ENCODE data around the gene SCGB2B2.
A peak's percentile ranks its signal among the peaks of the same experiment; 100 is the strongest.
"Not testable (repeated sequence)": the region's sequence is repeated elsewhere in the genome, so short reads cannot be mapped to it uniquely, and the experiment has no call there.

Gene SCGB2B2, protein sequence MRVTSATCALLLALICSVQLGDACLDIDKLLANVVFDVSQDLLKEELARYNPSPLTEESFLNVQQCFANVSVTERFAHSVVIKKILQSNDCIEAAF

DNA sequence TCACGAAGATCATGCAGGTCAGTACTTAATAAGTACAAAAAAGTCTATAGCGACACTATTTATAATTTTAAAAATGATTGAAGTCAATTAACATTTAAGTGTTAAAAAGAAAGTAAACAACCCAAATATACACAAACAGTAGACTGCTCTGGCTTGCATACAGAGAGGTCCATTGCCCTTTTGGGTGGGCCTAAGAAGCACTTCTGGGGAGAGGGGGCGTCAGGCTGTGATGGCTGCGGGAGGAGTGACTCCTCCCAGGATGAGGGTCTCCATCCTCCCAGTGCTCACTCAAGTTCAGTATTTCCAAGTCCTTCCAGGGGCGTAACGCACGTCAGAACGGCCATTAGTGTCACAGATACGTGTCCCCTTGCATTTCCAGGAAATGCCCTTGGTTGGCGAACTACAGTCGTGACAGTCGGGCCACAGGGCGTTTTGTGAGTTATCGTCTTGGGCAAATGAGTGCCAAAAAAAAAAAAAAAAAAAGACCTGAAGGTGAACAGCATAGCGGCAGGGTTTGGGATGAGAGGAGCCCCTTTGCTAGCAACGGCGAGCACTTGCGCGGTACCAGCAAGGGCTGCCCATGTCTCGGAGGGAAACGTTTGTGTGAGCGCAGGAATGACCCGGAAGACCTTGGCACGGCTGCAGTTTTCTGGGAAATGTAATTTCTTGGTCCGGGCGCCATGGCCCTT, at the start of gene SCGB2B2:
Gene SCGB2B2, minus strand, starts transcription at position 463 of the 689 bp plus-strand sequence. CDS start 82,596 bp downstream, outside the sequence.
- peak; percentile 32 for DNase-seq (ENCODE audit: low read depth, low spot score)

DNA sequence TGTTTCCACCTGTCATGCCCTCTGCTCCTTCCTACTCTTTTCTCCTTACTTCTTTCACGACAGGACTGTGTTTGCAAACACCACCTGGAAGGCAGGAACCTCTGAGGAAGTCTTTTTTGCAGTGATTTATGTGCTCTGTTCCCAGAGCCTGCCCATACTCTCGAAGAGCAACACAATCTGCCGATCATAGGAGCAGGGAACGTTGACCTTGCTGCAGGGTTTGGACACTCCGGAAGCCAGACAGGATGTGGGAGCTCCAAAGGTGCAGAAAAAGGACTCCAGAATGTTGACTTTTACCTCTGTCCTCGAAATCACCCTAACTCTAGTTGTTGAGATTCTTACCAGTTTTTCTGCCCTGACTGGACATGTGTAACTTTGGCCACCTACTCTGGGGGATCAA, 48.4 kb upstream of the SCGB2B2 start:
- DNase-seq (ENCODE audit: low read depth, low spot score) = no peak

DNA sequence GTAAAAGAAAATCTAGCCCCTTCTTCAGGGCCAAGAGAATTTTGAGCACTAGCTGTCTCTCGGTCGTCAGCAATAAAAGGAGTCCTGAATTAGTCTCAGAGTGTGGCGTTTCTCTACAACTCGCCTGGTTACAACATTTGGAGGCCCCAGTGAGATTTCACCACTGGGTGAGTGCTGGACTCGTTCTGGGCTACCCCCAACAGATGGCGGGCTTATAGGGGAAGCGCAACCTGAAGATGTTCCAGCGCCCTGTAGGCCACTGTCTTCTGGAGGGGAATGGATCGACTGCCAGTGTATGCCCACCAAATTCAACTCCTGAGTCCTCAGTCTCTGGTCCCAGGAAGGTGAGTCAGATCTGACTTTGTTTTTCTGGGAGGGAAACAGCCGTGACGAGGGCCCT, 45.4 kb upstream of the SCGB2B2 start:
- no peak for DNase-seq (ENCODE audit: low read depth, low spot score)

DNA sequence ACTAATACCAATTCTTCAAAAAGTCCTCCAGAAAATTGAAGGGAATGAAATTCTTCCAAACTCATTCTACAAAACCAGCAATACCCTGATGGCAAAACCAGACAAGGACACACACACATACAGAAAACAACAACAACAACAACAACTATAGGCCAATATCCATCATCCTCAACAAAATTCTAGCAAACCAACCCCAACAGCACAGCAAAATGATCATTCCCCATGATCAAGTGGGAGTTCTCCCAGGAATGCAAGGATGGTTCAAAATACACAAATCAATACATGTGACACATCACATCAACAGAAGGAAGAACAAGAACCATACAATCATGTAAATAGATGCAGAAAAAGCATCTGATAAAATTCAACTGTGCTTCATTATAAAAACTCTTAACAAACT, 38.4 kb upstream of the SCGB2B2 start:
- DNase-seq (ENCODE audit: low read depth, low spot score) = no peak

DNA sequence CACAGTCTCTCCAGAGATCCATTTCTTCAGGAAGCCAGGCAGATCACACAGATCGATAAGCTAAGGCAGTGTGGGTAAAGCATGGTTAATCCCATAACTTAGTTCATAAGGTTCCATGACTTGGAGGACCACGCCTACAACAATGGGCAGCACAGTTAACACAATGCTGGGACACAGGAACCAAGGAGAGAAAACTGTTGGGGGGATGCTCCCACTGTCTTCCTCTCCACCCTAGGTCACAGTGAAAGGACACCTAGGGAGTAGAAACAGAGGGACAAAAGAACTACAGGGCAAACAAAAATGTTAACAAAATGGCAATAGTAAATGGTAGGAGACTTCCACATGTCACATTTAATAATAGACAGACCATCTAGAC, 36.3 kb upstream of the SCGB2B2 start:
- DNase-seq (ENCODE audit: low read depth, low spot score) = no peak

DNA sequence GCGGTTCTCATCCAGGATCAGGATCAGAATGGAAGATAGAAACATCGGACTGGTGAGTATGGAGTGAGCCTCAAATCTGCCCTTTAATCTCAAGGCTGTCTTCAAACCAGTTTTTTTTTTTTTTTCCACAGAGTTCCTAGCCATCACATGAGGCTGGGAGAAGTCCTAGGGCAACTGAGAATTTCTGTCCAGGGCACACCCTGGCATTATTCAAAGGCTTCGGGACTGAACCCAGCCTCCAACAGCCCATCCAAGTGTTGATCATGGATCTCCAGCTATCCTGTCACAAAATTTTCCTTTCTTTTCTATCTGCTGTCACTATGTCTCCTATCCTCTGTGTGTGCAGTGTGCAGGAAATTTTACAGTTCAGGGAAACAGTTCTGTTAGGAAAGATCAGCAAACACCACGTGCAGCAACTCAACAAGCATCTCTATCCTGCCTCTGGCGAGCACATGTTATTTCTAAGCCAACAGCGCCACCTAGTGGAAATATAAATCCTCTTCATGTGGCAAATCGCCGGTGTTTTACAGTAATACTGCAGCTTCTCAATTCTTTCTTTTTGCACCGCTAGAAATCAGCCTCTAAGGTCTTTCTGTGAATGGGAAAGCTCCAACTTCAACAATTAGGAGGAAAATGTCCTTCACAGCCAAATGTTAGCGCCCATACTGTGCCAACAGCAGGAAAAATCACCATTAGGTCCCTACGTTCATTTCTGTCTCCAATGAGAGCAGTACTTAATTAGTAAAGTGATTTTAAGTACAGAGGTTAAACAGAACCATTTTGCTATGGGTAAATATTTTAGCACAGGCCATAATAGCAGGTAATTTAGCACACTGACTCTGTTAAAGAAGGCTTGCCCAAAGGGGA, 35.7 kb upstream of the SCGB2B2 start:
- peak; percentile 17 for DNase-seq (ENCODE audit: low read depth, low spot score)

DNA sequence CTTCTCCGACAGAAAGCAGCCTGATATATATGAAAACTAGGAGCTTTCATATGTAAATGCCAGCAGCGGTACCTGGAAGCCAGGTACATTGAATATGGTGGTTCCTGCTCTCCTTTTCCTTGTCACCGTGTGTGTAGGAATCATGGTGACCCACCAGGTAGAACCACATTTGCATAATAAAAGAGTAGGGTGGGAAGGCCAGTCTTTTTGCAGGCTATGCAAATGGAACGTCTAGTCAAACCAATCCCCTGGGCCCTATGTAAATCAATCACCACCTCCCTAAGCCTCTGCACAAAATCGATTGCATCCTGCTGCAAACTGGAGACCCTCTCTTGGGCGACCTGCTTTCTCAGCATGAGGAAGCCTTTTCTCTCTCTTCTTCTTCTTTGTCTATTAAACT, 34.9 kb upstream of the SCGB2B2 start:
- DNase-seq (ENCODE audit: low read depth, low spot score) = no peak

DNA sequence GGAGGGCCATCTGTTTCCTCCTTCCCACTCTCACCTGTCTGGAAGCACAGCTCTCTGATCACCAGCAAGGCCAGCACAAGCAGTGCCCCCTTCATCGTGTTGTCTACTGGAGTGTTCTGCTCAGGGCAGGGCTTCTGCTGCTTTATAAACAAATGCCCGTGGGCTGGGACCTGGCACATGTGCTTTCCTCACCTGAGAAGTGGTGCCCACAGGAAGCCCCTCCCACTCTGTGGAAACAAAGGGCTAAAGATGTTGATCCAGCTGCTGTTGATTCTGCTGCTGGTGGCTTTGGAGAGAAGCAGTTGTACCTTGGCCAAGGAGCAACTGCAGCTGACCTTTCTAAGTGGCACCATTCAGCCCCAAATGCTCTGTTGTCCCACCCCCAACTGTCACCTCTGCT, 30.7 kb upstream of the SCGB2B2 start:
- DNase-seq (ENCODE audit: low read depth, low spot score) = no peak

DNA sequence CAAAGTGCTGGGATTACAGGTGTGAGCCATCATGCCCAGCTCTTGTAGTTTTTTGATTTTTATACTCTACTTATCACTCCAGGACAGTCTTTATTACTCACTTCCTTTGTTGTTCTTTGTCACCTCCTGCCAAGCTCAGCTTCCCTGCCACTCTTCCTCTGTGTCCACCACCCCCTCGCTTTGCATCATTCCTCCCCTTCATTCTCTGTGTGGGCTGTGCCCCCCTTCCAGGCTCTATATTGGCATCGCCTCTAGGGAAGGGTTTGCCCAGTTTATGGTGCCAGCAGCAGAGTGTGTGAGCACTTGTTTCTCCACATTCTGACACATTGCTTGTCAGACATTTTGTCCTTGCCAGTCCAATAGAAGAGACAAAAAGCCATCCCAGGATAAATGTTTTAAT, 15.6 kb upstream of the SCGB2B2 start:
- no peak for DNase-seq (ENCODE audit: low read depth, low spot score)

DNA sequence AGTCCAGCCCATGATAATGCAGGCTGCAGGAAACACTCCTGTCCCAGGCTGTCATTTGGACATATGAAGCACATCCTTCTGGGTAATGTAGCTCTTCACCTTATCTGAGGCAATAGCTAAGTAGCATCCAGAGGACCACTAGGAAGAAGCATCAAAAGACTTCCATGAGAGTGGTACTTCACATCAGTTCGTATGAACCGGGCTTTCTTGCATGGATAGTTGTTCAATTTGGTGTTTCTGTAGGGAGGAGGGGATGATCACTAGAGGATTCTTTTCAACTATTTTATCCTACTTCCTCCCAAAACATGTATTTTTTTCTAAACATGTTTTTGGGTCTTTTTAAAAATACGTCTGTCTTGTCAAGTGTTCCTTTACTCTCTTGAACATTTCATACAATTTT, 13.4 kb upstream of the SCGB2B2 start:
- no peak for DNase-seq (ENCODE audit: low read depth, low spot score)

DNA sequence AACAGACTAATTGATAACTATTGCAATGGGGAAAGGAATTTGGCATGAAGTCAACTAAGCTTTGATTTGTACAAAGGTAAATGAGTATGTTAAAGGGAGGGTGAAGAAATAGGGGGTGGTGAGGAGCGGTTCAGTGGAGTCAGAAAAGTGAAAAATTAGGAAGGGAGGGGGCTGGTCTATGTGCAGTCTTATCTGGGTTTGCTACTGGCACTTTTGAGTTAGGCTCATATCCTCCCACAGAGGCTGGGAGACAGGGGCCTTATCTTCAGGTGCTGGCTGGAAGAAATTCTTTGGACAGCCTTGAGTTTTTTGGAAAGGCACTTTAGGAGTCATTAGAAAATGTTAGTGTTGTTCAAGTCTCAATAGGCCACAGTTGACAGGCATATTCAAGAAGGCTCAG, 11.6 kb upstream of the SCGB2B2 start:
- no peak for DNase-seq (ENCODE audit: low read depth, low spot score)

DNA sequence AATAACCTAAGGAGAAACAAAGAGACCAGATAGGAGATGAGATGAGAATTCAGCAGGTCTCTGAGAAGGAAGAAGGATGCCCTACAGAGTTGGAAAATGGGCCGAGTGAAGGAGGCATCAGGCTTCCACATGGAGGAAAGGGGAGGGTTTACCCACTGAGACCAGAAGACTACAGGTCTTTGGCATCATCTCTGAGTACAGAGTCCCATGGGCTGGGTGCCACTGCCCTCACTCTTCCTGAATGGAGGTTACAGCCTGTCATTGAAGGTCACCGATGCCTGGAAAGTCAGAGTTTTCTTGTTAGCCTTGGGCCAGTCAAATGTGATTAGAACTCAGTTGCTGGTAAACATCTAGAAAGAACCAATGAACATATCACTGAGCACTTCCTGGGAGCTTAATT, 10.4 kb upstream of the SCGB2B2 start:
- DNase-seq (ENCODE audit: low read depth, low spot score) = no peak

DNA sequence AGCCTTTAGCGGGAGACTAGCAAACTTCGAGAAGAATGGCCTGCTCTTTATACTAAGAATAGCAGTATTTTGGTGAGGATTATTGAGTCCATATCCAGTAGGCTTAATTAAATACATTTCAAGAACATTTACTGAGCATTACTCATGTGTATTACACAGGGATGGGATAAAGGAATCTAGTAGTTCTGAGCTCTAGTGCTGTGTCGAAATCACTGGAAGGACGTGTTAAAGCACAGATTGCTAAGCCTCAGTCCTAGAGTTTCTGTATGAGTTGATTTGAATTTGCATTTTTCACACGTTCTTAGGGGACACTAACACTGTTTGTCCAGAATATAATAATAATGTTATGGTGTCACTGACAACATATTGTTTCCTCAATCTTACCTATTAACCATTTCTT, 9.5 kb upstream of the SCGB2B2 start:
- DNase-seq (ENCODE audit: low read depth, low spot score) = no peak

DNA sequence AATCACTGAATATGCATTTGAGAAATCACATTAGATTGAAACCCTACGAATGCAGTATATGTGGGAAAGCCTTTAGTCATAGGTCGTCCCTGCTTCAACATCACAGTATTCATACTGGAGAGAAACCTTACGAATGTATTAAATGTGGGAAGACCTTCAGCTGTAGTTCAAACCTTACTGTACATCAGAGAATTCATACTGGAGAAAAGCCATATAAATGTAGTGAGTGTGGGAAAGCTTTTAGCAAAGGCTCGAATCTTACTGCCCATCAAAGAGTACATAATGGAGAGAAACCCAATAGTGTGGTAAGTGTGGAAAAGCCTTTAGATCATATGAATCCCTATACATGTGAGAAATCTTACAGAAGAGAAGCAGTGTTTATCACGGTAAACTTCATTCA, 8.3 kb upstream of the SCGB2B2 start:
- DNase-seq (ENCODE audit: low read depth, low spot score) = not testable (repeated sequence)

DNA sequence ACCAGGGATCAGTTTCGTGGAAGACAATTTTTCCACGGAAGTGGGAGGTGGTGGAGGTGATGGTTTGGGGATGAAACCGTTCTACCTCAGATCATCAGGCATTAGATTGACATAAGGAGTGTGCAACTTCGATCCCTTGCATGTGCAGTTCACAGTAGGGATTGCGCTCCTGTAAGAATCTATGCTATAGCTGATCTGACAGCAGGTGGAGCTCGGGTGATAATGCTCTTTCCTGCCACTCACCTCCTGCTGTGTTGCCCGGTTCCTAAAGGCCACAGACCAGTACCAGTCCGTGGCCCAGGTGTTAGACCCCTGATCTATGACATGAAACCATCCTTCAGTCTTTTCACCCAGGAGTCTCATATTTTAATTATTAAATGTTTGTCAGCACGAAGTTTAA, 4.5 kb upstream of the SCGB2B2 start:
- no peak for DNase-seq (ENCODE audit: low read depth, low spot score)

DNA sequence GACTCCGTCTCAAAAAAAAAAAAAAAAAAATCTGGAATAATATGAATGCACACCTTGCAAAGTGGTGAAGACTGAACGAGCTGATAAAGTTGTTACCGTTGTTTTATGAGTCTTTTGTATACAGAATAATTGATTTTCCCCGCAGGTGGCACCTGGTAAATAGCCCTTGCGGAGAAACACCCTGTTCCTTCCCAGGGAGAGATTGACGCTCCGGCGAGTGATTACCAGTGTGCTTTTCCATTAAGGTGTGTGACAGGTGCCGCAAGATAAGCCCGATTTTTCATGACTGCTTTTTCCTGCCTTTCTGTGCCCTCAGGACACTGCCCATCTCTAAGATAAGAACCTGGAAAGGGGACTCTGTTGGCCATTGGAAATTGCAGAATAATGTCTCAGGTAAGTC, 1.5 kb upstream of the SCGB2B2 start:
- DNase-seq (ENCODE audit: low read depth, low spot score) = no peak

DNA sequence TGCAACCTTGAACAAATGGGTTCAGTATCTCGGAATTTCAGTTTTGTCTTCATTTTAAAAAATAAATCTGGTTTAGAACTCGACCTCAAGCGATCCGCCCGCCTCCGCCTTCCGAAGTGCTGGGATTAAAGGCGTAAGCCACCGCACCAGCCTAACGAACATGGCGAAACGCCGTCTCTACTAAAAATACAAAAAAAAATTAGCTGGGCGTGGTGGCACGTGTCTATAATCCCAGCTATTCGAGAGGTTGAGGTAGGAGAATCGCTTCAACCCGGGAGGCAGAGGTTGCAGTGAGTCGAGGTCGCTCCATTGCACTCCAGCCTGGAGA, 1.1 kb upstream of the SCGB2B2 start:
- DNase-seq (ENCODE audit: low read depth, low spot score) = no peak

DNA sequence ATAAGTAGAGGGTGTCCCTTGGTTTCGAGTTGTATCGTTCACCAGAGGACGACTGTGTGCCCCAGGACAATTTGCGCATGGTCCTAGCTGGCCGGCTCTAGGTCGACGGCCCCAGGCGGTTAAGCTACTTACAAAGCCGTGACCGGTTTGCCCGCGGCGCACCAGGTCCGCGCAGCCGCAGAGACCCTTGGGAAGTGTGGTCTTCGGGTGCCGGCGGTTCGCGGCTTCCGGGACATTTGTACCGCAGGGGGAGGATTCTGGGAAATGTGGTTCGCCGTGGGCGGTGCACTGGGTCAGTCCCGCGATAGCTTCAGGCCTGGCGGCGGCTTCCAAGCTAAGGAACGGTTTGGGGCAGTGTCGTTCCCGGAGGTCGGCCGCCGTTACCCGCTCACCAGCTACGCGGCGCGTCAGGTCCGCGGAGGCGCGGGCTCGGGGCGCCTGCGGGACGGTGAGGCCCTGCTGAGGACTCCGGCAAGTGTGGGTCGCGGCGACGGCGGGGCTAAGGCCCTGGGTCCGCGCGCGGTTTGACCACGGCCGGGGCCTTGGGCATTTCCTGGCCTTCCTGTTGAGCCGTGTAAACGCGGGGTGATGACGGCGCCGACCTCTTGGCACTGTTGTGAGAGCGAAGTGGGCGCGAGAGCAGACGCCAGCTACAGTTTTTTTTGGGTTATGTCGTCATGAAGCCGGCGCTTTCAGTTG, 576 bp upstream of the SCGB2B2 start, which contains the start of gene ZNF302:
Gene ZNF302, plus strand, starts transcription at position 293 of the 699 bp plus-strand sequence. CDS start 1,127 bp downstream, outside the sequence.
- DNase-seq (ENCODE audit: low read depth, low spot score) = peak; percentile 87

DNA sequence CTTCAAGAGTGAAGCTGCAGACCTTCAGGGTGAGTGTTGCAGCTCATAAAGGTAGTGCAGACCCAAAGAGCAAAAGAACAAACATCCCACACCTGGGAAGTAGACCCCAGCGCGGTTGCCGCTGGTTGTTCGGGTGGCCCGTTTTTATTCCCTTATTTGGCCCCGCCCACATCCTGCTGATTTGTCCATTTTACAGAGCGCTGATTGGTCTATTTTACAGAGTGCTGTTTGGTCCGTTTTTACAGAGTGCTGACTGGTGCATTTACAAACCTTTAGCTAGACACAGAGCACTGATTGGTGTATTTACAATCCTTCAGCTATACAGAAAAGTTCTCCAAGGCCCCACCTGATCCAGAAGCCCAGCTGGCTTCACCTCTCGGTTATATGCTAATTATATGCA, 1.0 kb downstream of the SCGB2B2 start:
- no peak for DNase-seq (ENCODE audit: low read depth, low spot score)

DNA sequence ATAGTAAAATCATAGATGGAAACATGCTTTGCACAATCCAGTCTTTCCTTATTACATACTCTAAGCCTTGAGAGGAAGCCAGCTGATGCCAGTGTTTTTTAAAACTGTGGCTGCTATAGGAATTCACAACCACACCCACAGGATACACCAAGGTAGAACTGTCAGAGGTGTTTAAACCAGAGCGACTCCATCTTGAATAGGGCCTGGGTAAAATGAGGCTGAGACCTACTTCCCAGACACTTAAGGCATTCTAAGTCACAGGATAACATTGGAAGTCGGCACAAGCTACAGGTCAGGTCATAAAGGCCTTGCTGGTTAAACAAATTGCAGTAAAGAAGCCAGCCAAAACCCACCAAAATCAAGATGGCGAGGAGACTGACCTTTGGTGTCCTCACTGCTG, 1.7 kb downstream of the SCGB2B2 start:
- no peak for DNase-seq (ENCODE audit: low read depth, low spot score)

DNA sequence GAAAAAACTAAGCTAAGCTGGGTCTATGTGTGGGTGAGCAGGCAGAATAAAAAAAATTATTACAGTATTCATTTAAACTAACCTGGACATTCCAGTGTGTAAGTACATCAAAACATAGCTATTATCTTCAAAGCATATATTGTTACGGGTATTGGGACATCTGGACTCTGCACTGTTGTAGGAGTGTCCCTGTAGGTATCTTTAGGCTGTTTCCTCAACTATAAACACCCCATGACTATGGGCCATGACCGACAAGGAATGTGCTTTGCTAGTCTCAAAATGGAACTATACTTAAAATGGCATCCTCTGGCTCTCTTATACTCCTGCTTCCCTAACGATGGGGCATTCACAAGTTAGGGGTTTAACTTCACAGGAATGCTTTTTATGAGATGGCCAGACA, 3.4 kb downstream of the SCGB2B2 start:
- no peak for DNase-seq (ENCODE audit: low read depth, low spot score)

DNA sequence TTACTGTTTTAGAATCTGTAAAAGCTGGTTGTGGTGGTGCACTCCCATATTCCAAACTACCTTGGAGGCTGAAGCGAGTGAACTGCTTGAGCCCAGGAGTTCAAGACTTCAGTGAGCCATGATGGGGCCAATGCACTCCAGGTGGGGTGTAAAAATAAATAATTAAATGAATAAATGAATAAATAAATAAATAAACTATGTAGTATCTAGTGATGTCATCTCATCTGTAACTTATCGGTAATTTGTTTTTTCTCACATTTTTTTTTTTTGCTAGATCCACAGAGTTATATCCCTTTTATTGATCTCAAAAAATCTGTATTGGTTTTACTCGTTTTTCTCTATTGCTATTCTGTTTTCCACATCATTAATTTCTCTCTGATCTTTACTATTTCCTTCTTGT, 5.0 kb downstream of the SCGB2B2 start:
- DNase-seq (ENCODE audit: low read depth, low spot score) = no peak

Data from activated naive CD8-positive, alpha-beta T cell treated with anti-CD3 and anti-CD28 coated beads, Interleukin-2, amount 50 U/mL, for 16 hours (primary cell).